Activated naive CD8-positive, alpha-beta T cell treated with anti-CD3 and anti-CD28 coated beads for 36 hours (primary cell): Measurements from ENCODE around the gene RIOK2. TPM values are rescaled to one million over a fixed set of nuclear protein-coding genes. Genes with fewer than 3 reads are reported as not detected.

Source experiments
- DNase-seq: peaks from one replicate; pipeline ENCODE4 v3.0.0; 2021
- H3K27ac Mint-ChIP-seq: one replicate; pipeline ENCODE4 v1.8.0; 2022; ENCODE audit warnings: mild to moderate bottlenecking, moderate library complexity, mixed read lengths
- H3K27me3 Mint-ChIP-seq: one replicate; pipeline ENCODE4 v1.8.0; 2022; ENCODE audit warnings: mild to moderate bottlenecking, mixed read lengths
- H3K36me3 Mint-ChIP-seq: one replicate; pipeline ENCODE4 v1.8.0; 2021; ENCODE audit warnings: mild to moderate bottlenecking, mixed read lengths
- H3K4me1 Mint-ChIP-seq: one replicate; pipeline ENCODE4 v1.8.0; 2021; ENCODE audit warnings: mixed read lengths
- H3K4me3 Mint-ChIP-seq: one replicate; pipeline ENCODE4 v1.8.0; 2022; ENCODE audit warnings: mild to moderate bottlenecking, moderate library complexity, mixed read lengths
- H3K9me3 Mint-ChIP-seq: one replicate; pipeline ENCODE4 v1.8.0; 2022; ENCODE audit warnings: mixed read lengths
- total RNA-seq, 2 experiments: library from RNA; stranded (reverse); gene quantifications; one replicate each; pipeline ENCODE4 v1.2.3, GENCODE V29; 2021

Gene RIOK2
- total RNA-seq, 2 experiments from 2014 or later, result 47.6 to 50.1 TPM

DNA sequence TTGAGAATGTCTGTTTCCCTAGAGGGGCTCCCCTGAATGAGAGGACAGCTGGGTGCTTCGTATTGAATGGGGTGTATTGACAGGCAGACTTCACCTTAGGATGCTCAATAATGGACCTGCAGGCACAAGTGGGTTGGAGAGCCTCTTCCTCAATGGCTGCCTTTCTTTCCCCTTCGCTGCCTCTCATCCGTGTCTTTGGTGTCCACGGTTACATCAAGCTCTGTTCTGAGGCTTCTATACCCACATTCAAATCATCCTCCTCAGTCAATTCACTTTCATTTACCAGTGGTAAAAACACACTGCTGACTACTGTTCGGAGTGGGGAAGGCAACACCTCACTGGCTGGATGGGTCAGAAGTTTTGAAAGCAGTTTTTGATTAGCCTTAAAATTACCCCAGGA is 61.2 kb downstream of the RIOK2 start:
- Mint-ChIP-seq H3K27me3 (no peaks in the 10 kb centered on the region), H3K36me3 (no peaks in the 10 kb centered on the region), H3K4me1 (no peaks in the 10 kb centered on the region), H3K9me3 (no peaks in the 10 kb centered on the region), H3K27ac (no peak overlapping the region), H3K4me3 (no peak overlapping the region)
- no peak for DNase-seq

- Mint-ChIP-seq H3K36me3 (no peaks in the 10 kb centered on the region), H3K27me3 (no peaks in the 10 kb centered on the region), H3K27ac (no peak overlapping the region), H3K4me1 (no peaks in the 10 kb centered on the region), H3K4me3 (no peak overlapping the region), H3K9me3 (no peaks in the 10 kb centered on the region)
- DNase-seq, result no peak
Measured at GRCh38 chr5:97120195-97120594, 62.9 kb downstream of the RIOK2 start.

- Mint-ChIP-seq H3K27me3 (no peaks in the 10 kb centered on the region), H3K4me1 (no peaks in the 10 kb centered on the region), H3K9me3 (no peaks in the 10 kb centered on the region), H3K27ac (no peak overlapping the region), H3K36me3 (no peaks in the 10 kb centered on the region), H3K4me3 (no peak overlapping the region)
- no peak for DNase-seq
Measured at GRCh38 chr5:97119007-97119390, 64.0 kb downstream of the RIOK2 start.

DNA sequence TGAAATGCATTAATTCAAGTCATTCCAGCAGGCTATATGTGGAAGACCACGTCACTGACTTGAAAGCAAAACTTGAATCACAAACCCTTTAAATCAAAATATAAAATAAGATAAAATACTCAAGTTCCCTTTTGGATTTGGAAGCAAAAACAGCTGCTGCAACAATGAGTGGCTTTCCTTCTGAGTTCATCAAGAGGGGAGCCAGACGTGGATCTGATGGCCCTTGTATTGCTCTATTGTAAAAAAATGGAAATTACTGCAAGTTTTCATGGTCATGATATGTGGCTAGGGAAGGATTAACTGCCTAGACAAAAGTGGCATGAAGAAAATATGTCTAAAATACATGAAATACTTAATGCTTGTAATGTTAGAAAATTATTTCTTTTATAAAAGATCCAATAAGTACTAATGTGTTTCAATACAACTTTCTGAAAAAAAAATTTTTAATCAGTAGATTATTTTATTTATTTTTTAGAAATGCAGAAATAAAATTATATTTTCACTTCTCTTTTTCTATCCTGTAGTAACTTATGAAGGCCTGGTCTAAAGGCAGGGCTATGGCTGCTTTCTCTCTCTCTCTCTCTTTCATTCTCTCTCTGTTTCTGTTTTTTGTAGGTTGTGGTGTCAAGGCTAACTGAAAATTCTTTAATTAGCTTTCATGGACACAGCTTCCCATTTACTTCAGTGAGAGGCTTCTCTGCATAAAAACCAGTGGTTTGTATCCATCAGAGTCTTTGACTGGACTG is 64.6 kb downstream of the RIOK2 start:
- no peaks in the 10 kb centered on the region for H3K36me3 Mint-ChIP-seq
- no peak overlapping the region for H3K27ac Mint-ChIP-seq
- no peaks in the 10 kb centered on the region for H3K9me3 Mint-ChIP-seq
- no peaks in the 10 kb centered on the region for H3K4me1 Mint-ChIP-seq
- H3K27me3 Mint-ChIP-seq, result no peaks in the 10 kb centered on the region
- no peak for DNase-seq
- H3K4me3 Mint-ChIP-seq, result no peak overlapping the region

DNA sequence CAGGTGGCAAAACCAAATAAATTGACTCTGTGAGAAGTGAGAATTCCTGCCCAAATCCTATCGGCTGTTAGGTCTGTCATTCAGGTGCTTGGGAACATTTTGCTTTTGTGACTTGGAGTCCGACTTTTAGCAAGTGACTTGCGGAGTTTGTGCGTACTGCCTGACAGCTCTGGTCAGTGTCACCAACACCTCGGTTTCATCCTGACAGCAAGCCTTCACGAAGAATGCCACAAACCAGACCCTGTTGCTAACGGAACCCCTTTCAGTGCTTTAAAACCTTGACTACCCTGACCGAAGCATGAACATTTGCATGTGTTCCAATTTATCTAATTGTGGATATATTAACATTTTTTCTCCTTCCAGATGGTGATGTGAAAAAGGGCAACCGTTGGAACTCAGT is 67.1 kb downstream of the RIOK2 start:
- Mint-ChIP-seq H3K27ac (no peak overlapping the region), H3K4me1 (peaks cover 7% of the 10 kb centered on the region), H3K36me3 (no peaks in the 10 kb centered on the region), H3K9me3 (no peaks in the 10 kb centered on the region), H3K27me3 (peaks cover 4% of the 10 kb centered on the region), H3K4me3 (no peak overlapping the region)
- no peak for DNase-seq

DNA sequence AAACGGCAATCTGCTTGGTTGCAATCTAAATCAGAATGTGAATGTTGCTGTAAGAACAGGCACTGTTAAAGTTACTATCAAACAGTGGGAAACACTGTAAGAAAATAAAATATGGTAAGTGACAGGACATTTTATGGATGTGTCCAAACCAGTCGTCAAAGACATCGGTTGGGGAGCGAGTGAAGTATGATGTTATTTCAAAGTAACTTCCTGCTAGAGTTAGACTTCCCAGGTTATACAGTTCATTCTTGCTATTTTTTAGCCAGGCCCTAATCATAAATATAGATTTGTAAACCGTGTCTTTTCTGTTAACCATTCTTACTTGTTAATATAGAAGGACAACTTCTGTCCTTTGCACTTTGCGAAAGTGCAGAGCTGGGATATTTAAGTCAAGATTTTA is 70.8 kb downstream of the RIOK2 start:
- no peak overlapping the region for H3K4me3 Mint-ChIP-seq
- peaks cover 4% of the 10 kb centered on the region for H3K27me3 Mint-ChIP-seq
- H3K36me3 Mint-ChIP-seq, result peaks cover 2% of the 10 kb centered on the region
- H3K9me3 Mint-ChIP-seq, result no peaks in the 10 kb centered on the region
- no peak for DNase-seq
- H3K4me1 Mint-ChIP-seq, result peaks cover 7% of the 10 kb centered on the region
- no peak overlapping the region for H3K27ac Mint-ChIP-seq

- H3K4me1 Mint-ChIP-seq, result peaks cover 7% of the 10 kb centered on the region
- no peak for DNase-seq
- H3K9me3 Mint-ChIP-seq, result no peaks in the 10 kb centered on the region
- no peak overlapping the region for H3K27ac Mint-ChIP-seq
- peaks cover 2% of the 10 kb centered on the region for H3K36me3 Mint-ChIP-seq
- peaks cover 4% of the 10 kb centered on the region for H3K27me3 Mint-ChIP-seq
- no peak overlapping the region for H3K4me3 Mint-ChIP-seq
Measured at GRCh38 chr5:97111616-97112015, 71.4 kb downstream of the RIOK2 start.

DNA sequence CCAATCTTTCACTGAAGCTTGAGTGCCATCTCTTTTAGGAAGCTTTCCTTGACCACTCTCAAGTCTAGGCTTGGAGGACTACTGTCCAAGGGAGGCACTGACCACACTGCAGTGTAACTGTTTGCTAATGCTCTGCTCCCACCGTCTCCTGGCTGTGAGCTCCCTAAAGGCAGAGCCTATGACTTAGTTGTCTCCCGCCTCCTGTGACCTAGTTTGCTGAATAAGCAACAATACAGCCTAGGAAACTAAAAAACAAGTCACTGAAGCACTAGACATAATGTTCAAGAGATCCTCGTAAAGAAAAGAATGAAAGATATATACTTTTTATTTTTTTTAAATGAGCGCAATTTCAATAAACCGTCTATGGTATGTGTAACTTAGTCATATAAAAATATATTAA is 72.0 kb downstream of the RIOK2 start:
- Mint-ChIP-seq H3K4me1 (peaks cover 7% of the 10 kb centered on the region), H3K27me3 (peaks cover 4% of the 10 kb centered on the region), H3K27ac (no peak overlapping the region), H3K4me3 (no peak overlapping the region), H3K36me3 (peaks cover 2% of the 10 kb centered on the region), H3K9me3 (no peaks in the 10 kb centered on the region)
- no peak for DNase-seq

Other genes with a start within 250 kb of the RIOK2 start
- gene LNPEP, start 247.2 kb downstream of the RIOK2 start, total RNA-seq, result 10 to 100 TPM; 41.4 to 41.5 TPM
- not detected for gene LIX1, start 40.6 kb downstream of the RIOK2 start, total RNA-seq